SU-DHL-6 (cell line): ENCODE data around the gene TRPM2.

Experiments used
- CTCF ChIP-seq: fragments of 200-600 bp; sonication (generic); IDR thresholded peaks from one replicate; pipeline ENCODE4 v1.5.1; 2017; ENCODE audit warnings: antibody characterized with exemption, mild to moderate bottlenecking, low read length, moderate library complexity; ENCODE audit not compliant: insufficient read depth, poor library complexity, severe bottlenecking
- EZH2phosphoT487 ChIP-seq: fragments of 200-600 bp; sonication (generic), shearing (Covaris generic); conservative IDR thresholded peaks from 2 replicates; pipeline ENCODE4 v1.6.1; 2018; ENCODE audit warnings: mild to moderate bottlenecking, antibody characterized with exemption, low read length, moderate library complexity, mixed read lengths

- no peak for TF ChIP-seq CTCF
- TF ChIP-seq EZH2phosphoT487: no peak
Observed at GRCh38 chr21:44370786-44371410, 17.5 kb downstream of the TRPM2 start.
